D721Med (cell line): ENCODE data around the gene LTF.

Source experiments
- DNase-seq: peaks from one replicate; pipeline ENCODE4 v3.0.0; 2011; ENCODE audit warnings: low spot score; ENCODE audit not compliant: insufficient read length
- FAIRE-seq: peaks from 2 replicates; lab custom pipeline; 2011; peaks lifted over from hg19 to GRCh38; lab: Jason Lieb, UNC
- CTCF ChIP-seq: IDR thresholded peaks from 2 replicates; pipeline ENCODE4 v1.5.1; 2012; ENCODE audit warnings: mild to moderate bottlenecking, control low read depth; ENCODE audit not compliant: insufficient read depth; ENCODE audit errors: missing control alignments

The LTF gene

DNA sequence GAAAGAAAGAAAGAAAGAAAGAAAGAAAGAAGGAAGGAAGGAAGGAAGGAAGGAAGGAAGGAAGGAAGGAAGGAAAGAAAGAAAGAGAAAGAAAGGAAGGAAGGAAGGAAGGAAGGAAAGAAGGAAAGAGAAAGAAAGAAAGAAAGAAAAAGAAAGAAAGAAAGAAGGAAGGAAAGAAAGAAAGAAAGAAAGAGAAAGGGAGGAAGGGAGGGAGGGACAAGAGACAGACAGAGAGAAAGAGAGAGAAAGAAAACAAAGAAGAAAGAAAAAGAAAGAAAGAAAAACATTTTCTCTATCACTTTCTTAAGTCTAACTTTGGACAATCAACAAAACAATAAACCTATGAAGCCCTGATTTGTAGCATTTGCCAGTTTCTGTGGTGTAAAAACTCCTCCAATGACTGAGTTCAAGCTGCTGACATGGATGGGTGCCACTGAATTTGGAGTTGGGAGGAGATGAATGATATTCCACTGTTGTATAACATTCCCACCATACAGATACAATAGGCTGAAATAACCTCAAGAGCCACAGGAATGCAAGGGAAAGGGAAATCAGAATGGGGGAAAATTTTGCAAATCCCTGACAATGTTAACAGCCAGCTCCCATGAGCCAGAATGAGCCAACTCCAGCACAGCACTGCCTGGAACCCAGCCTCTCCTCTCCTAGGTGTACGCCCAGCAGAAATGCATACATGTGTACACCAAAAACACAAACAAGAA, 18.1 kb upstream of the LTF start:
- DNase-seq (no peak), FAIRE-seq (no peak)
- no peak for TF ChIP-seq CTCF

DNA sequence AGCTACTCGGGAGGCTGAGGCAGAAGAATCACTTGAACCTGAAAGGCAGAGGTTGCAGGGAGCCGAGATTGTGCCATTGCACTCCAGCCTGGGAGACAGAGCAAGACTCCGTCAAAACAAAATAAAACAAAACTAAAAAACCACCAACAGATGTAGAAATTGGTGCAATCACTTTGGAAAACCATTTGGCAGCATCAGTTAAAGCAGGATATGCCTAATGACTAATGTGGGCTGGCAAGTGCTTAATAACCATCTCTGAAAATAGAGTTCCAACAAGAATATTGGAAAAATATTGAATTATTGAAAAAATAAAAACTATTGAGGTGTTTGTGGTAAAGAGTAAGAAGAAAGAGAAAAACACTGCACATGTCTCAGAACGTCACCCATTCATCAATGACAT, 16.9 kb upstream of the LTF start:
- DNase-seq (no peak), FAIRE-seq (no peak)
- TF ChIP-seq CTCF, result no peak

- FAIRE-seq (no peak), DNase-seq (no peak)
- no peak for TF ChIP-seq CTCF
Observed at GRCh38 chr3:46480491-46481195, 15.9 kb upstream of the LTF start.

- no peak for TF ChIP-seq CTCF
- FAIRE-seq (no peak), DNase-seq (no peak)
Observed at GRCh38 chr3:46479696-46480095, 15.0 kb upstream of the LTF start.

DNA sequence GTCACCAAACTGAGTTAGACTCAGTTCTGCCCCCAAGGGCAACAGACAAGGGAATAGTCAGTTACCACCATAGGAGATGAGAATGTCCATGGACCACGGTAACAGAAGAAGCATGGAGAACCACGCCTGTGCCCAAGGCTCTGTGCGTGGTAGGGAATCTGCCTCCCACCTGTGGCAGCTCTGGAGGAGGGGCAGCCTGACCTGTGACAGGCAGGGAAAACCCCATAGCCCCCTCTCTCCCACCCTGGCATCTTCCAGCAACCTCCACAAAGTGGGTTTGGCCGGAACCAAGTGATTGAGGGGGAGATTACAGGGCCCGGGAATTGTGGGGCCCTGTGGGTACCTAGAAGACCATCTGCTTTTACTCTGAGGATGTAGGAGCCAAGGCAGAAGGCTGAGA, 14.3 kb upstream of the LTF start:
- TF ChIP-seq CTCF, result no peak
- no peak for FAIRE-seq

GRCh38 chr3:46478341-46478740, 13.6 kb upstream of the LTF start:
- FAIRE-seq (no peak), DNase-seq (no peak)
- TF ChIP-seq CTCF, result no peak

More for the DNA sequence above, 14.3 kb upstream of the LTF start:
- DNase-seq, result no peak

- TF ChIP-seq CTCF, result no peak
- FAIRE-seq (no peak), DNase-seq (no peak)
Observed at GRCh38 chr3:46477756-46478155, 13.1 kb upstream of the LTF start.
